Measurements from ENCODE around the gene DRC1. TPM values are rescaled to one million over a fixed set of nuclear protein-coding genes. Genes with fewer than 3 reads are reported as not detected.
"Not testable (repeated sequence)": the region's sequence is repeated elsewhere in the genome, so short reads cannot be mapped to it uniquely, and the experiment has no call there.

Gene DRC1
- total RNA-seq, 4 donors from 2014 or later = 0.85 to 2.4 (median 1.9) TPM; not detected in 1

DNA sequence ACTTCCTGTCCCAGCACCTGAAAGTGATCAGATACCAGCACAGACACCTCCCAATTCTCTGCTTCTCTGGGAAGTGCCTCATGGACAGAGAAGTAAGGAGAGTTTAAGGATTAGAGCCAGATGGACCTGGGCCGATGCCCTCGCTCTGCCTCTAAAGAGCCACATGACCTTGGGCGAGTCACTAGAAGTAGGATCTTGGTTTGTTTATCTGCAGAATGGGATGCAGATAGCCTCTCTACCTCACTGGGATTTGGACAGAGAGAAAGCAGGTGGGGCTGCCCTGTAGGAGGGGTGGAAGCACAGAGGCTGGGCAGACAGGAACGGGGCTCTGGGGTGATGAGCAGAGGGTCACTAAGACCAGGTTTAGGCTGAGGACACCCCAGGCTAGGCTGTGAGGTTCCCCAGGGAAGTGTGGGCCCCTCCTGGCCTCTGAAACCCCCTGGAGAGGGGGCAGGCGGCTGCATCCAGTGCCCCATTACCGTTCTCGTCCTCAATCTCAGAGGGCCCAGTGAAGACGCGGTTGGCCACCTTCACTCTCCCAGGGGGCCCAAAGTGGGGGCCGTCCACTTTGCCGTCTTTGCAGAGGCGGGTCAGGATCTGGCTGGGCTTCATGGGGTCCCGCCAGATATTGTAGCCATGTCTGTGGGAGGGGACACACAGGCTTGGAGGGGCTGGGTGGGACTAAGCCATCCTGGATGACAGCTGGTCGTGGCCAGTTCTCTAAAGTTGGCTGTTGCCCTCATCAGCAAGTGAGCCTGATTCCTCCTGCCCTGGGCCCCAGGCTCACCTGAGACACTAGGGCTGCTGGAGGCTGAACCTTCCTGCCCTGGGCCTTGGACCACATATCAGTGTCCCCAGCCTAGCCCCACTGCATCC lies 62.9 kb downstream of the DRC1 start:
- no peaks in the 10 kb centered on the region for H3K27me3 ChIP-seq
- DNase-seq = no peak
- no peaks in the 10 kb centered on the region for H3K36me3 ChIP-seq
- H3K9me3 ChIP-seq = no peaks in the 10 kb centered on the region
- intact Hi-C loops (cut with DNase I; ENCODE audit: low total_unique reads) = no loop called here
- TF ChIP-seq, protein P1, sequence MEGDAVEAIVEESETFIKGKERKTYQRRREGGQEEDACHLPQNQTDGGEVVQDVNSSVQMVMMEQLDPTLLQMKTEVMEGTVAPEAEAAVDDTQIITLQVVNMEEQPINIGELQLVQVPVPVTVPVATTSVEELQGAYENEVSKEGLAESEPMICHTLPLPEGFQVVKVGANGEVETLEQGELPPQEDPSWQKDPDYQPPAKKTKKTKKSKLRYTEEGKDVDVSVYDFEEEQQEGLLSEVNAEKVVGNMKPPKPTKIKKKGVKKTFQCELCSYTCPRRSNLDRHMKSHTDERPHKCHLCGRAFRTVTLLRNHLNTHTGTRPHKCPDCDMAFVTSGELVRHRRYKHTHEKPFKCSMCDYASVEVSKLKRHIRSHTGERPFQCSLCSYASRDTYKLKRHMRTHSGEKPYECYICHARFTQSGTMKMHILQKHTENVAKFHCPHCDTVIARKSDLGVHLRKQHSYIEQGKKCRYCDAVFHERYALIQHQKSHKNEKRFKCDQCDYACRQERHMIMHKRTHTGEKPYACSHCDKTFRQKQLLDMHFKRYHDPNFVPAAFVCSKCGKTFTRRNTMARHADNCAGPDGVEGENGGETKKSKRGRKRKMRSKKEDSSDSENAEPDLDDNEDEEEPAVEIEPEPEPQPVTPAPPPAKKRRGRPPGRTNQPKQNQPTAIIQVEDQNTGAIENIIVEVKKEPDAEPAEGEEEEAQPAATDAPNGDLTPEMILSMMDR (IDR thresholded peaks at IDR 0.05) = no peak
- TF ChIP-seq POLR2A (IDR thresholded peaks at IDR 0.05) = no peak
- no peak overlapping the region for H3K27ac ChIP-seq
- no peaks in the 10 kb centered on the region for H3K4me1 ChIP-seq
- no peak overlapping the region for H3K4me3 ChIP-seq

DNA sequence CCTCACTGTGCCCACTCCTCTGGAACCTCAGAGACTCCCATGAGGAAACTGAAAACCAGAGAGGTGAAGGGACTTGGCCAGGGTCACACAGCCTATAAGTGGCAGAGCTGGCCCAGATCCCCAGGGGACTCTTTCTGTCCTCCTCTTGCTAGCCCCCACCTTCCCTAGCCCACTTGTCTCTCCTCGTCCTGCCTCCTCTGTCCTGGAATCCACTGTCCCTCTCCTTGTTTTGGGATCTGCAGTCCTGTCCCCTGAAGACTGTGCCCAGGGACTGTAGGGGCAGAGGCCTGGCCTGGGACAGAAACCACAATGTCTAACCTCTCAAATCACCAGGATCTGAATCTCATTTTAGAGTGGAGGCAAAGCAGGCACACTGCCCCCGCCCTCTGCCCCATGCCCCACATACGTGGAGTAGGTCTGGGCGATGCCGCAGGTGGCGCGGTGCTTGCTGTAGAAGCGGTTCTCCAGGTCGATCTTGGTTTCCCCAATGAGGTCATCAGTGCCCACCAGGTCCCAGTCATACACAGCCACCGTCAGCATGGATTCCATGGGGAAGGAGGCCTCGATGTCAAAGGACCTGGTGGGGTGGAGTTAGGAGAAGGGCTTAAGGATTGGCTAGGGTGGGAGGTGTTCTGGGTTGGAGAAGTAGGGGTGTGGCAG lies 63.7 kb downstream of the DRC1 start:
- TF ChIP-seq, protein P1 (IDR thresholded peaks at IDR 0.05) = no peak
- TF ChIP-seq POLR2A (IDR thresholded peaks at IDR 0.05) = no peak
- H3K27me3 ChIP-seq = no peaks in the 10 kb centered on the region
- no peaks in the 10 kb centered on the region for H3K36me3 ChIP-seq
- no peak overlapping the region for H3K4me3 ChIP-seq
- H3K9me3 ChIP-seq = no peaks in the 10 kb centered on the region
- DNase-seq = no peak
- H3K27ac ChIP-seq = no peak overlapping the region
- intact Hi-C loops (cut with DNase I; ENCODE audit: low total_unique reads) = no loop called here
- H3K4me1 ChIP-seq = no peaks in the 10 kb centered on the region

DNA sequence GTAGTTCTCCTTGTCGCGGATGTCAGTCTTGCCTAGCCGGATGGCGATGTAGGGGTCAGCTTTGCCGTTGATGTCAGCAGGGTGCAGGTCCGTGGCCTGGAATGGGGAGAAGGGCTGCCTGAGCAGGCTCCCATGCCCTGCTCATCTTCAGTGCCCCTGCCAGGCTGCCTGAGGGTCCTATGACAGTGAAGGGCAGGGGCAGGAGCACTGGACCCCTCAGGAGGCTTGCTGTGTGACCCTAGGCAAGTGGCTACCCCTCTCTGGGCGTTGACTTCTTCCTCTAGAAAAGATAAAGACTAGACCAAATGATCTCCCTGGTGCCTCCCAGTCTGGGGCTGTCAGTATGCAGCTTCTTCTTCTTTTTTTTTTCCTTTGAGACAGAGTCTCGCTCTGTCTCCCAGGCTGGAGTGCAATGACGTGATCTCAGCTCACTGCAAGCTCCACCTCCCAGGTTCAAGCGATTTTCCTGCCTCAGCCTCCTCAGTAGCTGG lies 64.3 kb downstream of the DRC1 start:
- Histone ChIP-seq H3K27me3 (no peaks in the 10 kb centered on the region), H3K36me3 (no peaks in the 10 kb centered on the region), H3K27ac (no peak overlapping the region), H3K9me3 (no peaks in the 10 kb centered on the region), H3K4me1 (no peaks in the 10 kb centered on the region), H3K4me3 (no peak overlapping the region)
- TF ChIP-seq, protein P1 (IDR thresholded peaks at IDR 0.05) = no peak
- no peak for TF ChIP-seq POLR2A (IDR thresholded peaks at IDR 0.05)
- DNase-seq = no peak
- intact Hi-C loops (cut with DNase I; ENCODE audit: low total_unique reads) = no loop called here

DNA sequence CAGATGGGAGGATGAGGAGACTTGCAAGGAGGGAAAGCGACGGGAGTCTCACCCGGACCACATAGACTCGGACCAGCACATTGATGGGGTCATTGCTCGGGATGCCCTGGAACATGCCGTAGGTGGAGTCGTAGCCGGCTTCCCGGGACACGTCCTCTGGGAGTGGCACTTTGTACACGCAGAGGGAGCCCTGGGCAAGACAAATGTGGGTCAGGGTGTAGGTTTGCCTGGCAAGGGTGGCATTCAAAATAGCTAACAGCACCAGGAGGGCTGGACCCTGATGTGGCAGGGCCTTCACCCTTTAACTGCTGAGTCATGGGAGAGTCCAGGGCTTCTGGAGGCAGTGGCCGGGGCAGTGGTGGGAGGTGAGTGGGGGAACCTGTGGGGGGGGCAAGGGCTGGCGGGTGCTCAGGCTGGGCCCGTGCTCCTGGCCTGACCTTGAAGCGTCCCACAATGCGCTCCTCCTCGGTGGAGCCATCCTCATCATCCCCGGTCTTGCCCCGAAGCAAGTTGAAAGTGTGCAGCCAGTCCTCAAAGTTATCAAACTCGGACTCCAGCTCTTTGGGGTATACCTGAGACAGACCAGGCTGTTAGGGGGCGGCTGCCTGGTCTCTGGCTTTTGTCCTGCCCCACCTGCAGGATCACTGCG lies 65.1 kb downstream of the DRC1 start:
- Histone ChIP-seq H3K36me3 (no peaks in the 10 kb centered on the region), H3K27me3 (no peaks in the 10 kb centered on the region), H3K4me3 (no peak overlapping the region), H3K4me1 (no peaks in the 10 kb centered on the region), H3K9me3 (no peaks in the 10 kb centered on the region), H3K27ac (no peak overlapping the region)
- no peak for DNase-seq
- intact Hi-C loops (cut with DNase I; ENCODE audit: low total_unique reads) = no loop called here
- TF ChIP-seq POLR2A (IDR thresholded peaks at IDR 0.05) = no peak
- TF ChIP-seq, protein P1 (IDR thresholded peaks at IDR 0.05) = no peak

DNA sequence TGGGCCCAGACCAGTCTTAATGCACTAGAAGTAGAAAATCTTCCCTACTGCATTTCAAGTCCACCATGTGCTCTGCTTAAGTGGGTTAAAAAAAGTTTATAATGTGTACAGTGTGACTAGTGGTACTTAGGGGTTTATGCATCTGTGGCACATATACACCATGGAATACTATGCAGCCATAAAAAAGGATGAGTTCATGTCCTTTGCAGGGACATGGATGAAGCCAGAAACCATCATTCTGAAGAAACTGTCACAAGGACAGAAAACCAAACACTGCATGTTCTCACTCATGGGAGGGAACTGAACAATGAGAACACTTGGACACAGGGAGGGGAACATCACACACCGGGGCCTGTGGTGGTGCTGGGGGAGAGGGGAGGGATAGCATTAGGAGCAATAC lies 66.8 kb downstream of the DRC1 start:
- H3K4me1 ChIP-seq; H3K27me3 ChIP-seq; H3K4me3 ChIP-seq; H3K9me3 ChIP-seq; DNase-seq; H3K27ac ChIP-seq; intact Hi-C loops (cut with DNase I; ENCODE audit: low total_unique reads); H3K36me3 ChIP-seq: not testable (repeated sequence)

All from uterus (tissue), 4 donors.